IPS DF 4.7 (cell line): Measurements from ENCODE around the gene CNP.

ENCODE experiments used
- DNase-seq: peaks from one replicate; pipeline ENCODE4 v3.0.0-alpha.2; 2013; ENCODE audit warnings: low spot score; ENCODE audit errors: extremely low read depth

CNP gene

DNA sequence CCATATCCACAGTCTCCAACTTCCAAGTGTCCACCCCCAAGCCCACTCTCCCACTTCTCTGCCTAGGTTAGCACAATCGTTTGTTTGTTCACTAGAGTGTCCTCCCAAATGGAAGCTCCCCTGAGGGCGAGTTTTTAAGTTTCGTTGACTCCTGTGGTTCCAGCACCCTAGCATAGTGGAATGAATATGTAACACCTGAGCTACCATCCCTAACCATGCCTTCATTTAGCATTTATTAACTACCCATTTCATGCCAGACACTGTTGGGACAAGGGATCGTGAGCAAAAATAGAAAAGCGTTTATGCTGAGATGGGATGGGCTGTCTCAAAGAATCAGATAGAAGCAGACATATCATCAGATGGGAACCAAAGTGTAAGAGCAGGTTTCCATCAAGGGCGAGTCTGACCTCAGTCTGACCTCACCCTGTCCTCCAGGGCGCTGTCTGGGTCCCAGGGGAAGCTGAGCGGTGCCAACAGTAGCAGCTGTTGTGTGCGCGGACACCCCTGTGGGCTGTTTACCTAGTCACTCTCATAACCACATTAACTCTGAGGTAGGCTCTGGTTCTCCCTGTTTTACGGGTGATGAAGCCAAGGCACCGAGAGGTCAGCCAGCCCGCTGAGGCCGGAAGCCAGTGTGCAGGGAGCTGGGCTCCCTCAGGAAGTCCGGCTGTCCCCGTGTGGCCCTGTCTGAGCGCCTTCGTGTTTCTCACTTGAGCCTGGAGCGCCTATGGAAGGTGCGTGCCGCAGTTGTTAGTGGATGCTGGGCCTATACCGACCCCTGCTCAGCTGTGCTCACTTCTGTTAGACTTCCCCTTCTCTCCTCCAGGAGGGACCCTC lies 6.2 kb downstream of the CNP start:
- DNase-seq = no peak

DNA sequence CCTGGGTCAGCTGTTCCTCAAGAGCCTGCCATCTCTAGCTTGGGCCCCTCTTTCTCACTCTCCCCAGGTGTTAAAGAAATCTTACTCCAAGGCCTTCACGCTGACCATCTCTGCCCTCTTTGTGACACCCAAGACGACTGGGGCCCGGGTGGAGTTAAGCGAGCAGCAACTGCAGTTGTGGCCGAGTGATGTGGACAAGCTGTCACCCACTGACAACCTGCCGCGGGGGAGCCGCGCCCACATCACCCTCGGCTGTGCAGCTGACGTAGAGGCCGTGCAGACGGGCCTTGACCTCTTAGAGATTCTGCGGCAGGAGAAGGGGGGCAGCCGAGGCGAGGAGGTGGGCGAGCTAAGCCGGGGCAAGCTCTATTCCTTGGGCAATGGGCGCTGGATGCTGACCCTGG lies 6.8 kb downstream of the CNP start:
- no peak for DNase-seq

DNA sequence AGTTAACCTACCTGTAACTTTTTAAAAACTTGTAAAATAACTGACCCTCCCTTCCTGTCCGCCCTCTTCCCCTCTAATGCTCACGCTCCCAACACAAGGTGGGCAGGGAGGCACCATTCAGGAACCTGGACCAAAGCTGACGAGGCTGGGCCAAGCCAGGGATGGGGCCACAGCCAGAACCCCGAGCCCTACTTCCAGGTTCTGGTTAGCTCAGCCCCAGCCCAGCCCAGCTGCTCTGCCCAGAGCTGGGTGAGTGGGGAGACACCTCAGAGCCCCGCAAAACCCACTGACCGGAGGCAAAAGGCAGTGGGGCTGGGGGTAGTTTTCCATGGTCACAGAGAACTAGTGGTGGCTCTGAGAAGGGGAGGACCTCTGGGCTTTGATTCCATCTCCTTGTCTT lies 7.4 kb downstream of the CNP start:
- DNase-seq = no peak

DNA sequence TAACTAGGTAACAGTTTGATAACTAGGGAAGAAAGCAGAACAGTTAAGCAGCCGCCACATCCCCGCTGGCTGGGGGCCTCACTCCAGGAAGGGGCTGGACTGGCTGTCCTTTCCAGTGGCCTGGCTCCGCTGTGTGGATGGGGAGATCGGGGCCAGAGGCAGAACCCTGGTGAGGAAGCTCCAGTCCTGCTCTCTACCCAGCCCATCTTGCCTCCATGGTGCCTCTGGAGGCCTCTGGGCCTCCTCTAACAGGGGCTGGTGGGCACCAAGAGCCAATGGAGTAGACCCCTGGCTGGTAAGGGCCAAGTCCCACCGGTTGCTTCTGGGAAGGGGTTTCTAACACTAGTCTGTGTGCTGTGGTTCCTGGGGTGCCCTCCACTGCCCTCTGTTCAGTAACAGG lies 8.1 kb downstream of the CNP start:
- no peak for DNase-seq

DNA sequence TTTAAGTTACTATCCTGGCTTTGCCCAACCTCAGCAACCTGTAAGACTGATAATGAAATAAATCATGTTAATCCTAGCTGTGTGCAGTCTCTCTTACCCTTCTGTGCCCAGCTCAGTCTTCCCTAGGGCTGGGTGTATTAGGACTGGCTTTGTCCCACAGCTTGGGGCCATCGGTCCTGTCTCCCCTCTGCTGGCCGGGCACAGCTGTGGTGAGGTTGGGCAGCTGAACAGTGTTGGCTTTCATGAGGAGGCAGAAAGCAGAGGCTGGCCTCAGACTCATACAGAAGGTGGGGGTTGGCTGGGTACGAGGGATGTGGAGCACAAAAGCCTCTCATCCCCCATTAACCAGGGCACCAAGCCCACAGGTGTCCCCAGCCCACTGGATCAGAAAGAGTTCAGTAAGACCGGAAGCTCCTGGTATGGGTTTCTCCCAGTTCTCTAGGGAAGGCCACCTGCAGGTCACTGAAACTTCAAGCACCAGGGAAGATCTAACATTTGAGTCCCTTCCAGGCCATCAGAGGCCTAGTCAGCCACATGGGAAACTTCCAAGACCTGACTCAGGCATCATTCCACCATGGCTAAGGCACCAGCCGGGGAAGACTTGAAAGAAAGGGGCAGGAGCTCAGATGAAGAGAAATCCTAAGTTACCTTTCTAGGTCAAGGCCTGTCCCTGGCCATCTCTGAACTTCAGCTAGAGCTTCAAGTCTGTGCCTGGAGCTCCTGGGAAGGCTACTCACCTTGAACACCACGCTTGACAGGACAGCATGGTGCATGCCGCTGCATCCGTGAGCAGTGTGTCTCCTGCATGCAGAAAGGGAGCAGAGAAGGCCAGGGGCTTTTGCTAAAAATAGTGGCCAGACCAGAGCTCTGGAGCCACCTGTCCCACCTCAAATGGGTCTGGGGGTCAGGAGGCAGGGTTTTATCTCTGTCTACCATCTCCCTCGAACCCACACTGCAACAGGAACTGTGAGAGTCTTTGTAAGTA lies 8.8 kb downstream of the CNP start:
- DNase-seq = no peak

DNA sequence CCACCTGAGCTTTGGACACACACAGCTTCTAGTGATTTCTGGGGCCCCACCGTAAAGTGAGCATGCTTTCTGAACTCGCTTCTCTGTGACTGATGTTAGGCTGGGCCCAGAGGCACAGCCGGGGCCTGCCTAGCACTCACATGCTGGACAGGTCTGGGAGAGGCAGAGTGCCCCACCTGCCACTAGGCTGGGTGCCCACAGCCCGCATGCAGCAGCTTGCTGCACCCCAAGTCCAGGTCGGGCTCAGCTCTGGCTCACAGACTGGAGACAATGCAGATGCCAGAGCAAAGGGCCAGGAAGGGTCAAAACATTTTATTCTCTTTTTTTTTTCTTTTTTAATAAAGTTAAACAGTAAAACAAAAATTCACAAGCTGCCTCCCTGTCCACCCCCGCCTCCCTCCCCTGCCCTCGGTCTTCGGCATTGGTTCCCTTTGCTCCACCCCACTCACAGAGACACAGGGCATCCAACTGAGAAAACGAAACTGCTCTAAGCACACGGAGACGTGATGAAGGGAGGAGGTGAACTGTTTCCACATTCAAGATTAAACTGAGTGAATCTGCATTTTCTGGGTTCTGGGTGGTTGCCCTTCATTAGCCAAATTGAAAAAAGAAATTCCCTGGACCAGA lies 9.7 kb downstream of the CNP start:
- no peak for DNase-seq

DNA sequence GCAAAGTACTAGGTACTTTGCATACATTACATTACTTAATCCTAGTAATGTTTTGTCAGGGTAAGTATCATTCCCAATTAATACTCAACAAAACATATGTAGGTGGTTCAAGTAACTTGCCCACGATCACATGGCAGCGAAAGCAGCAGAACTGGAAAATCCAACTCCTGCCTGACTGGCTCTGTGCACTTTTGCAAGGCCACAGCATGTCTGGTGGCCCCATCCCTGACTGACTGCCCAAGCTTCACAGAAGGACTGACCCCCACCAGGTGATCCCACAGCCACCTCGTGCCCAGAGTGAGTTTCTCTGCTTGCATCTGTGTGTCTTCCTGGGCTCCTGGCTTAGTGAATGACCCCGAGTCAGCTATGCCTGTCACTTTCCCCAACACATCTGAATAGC lies 11.4 kb downstream of the CNP start:
- no peak for DNase-seq

DNA sequence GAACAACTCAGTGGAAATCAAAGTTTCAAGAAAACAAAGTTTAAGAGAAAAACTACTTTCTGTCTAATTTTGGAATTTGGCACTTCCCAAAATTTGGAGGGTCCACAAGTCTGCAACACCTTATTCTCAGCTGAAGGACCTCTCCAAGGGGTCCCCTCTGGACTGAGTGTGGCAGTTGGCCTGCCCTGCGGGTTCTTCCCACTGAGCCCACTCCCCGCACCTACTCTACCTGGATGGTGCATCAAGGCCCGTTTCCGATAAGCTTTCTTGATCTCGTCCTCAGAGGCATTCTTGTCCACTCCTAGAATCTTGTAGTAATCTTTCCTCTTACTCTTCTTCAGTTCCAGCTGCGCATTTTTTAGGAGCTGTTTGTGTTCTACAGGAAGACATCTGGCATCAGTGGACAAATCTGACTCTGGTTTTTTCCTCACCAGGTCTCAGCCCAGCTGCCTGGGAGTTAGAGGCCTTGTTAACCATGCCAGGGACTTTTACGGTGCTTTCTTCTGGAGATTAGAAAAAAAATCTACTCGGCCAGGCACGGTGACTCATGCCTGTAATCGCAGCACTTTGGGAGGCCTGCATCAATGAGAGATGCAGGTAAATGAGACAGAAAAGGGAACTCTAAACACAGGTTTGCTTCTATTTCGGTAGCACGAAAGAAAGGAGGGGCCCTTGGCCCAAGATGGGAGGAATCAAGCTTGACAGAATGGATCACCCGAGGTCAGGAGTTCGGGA lies 15.6 kb downstream of the CNP start:
- DNase-seq = no peak

DNA sequence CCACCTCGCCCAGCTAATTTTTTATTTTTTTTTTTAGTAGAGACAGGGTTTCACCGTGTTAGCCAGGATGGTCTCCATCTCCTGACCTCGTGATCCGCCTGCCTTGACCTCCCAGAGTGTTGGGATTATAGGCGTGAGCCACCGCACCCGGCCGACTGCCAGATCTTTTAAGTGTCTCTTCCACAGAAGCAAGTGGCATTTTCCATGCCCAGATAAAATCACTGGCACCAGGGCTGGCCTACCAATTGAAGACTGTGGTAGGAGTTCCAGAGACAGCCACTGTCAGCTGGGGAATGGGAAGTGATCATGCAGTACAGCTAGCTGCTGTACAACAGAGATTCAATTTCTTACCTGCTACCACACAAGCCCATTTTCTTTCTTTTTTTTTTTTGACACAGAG lies 17.9 kb downstream of the CNP start:
- DNase-seq = no peak

DNA sequence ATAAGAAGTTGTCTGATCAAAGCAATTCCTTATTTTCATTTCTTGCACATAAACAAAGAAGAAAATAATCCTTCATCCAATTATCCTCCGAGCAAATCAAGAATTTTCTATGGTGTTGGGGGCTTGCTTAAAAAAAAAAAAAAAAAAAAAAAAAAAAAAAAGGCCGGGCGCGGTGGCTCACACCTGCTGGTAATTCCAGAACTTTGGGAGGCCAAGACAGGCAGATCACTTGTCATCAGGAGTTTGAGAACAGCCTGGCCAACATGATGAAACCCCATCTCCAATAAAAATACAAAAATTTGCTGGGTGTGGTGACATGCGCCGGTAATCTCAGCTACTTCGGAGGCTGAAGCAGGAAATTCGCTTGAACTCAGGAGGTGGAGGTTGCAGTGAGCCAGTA lies 19.3 kb downstream of the CNP start:
- DNase-seq = no peak

DNA sequence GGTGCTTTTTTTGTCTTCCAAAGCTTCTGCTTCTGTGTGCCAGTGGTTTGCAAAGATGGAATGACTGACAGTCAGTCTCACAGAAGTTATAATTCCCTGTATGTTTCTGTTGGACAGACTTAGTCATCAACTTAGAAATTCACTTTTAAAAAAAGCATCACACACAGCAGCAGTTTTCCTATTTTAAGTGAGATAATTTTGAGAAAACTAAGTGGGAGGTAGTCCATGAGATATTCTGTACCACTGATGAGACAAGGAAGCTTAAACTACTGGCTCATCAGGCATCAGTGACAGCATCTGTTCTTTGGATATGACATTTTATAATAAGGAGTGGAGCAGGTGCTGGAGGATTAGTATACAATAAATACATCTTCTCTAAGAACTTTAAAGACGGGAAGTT lies 20.0 kb downstream of the CNP start:
- DNase-seq = no peak

DNA sequence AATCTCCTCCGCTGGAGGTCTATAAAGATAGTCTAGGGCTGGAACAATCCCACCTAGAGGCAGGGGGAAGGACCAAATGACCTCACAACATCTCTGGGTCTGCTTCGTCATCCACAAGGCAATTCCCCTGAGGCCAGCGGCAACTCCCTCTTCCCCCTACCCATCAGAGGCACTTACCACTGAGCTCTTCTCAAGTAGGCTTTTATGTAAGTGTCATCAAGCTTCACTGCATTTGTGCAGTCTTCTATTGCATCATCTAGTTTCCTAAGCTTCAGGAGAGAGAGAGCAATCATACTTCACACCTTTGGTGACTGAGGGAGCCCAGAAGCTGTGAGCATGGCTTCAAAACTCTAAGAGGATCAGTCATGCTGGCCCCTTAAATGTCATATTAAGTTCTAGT lies 21.0 kb downstream of the CNP start:
- no peak for DNase-seq

DNA sequence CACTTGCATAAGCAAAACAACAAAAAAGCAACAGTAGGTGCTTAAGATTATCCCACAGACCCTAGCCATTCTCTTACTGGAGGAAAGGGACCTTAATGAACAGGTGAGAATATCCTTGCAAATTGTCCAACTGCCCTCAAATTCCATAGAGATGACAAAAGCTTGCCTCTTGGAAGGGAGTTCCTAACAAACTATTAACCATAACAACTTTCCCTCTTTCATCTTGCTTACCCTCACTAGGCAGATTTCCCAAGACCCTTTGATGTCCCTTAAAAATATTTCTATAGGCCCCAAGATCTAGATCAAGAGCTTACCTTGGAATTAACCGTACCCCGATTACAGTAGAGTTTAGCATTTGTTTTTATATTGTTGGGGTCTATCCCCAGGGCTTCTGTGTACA lies 21.8 kb downstream of the CNP start:
- DNase-seq = no peak

DNA sequence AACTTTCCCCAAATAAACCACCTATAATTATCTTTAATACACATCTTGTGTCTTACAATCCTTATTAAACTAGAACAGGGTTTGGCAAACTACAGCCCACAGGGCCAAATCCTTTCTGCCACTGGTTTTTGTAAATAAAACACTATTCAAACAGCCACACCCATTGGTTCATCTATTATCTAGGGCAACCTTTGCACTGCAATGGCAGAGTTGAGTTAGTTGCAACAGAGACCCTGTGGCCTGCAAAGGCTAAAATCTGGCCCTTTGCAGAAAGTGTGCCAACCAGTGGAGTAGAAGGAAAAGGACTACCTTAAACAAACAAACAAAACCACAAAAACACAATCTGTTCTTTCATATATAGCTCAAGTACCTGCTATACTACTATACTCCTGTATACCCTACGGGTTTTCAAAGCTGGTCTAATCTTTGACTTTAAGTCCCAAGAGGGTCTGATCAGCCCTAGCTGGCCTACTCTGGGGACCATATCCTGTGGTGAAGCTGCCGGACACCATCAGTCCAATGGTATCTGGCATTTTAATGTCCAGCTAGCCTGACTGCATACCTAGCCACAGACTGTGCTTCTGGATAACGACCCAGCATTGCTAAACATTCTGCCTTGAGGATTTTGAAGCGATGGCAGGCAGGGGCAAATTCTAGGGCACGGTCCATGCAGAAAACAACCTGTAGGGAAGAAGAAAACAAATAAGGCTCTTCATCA lies 23.3 kb downstream of the CNP start:
- DNase-seq = no peak

DNA sequence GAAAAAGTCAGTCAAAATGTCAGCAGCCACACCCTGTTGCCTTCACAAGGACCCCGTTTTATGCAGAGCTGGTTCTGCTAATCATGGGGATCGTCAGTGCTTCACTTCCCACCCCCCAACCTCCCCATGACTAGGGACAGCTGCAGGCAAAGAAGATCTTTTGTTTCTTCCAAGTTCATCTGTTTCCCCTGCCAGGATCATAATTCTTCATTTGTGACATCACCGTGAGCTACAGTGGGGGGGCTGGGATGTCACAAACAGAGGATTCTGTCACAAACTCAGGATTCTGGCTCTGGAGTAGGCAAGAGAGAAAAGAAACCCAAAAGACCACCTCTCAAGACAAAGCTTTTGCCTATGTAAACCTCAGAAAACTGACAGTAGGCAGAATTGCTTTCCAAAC lies 26.0 kb downstream of the CNP start:
- DNase-seq = no peak

DNA sequence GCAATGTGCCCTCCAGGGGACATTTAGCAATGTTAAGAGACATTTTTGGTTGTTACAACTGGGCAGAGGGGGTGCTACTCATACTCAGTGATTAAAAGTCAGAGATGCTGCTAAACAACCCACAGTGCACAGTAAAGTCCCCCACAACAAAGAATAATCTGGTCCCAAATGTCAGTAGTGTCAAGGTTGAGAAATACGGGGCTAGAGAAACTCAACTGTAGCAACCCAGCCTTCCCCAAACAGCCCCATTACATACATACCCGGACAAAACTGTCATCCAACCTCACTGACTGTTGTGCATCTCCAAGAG lies 30.2 kb downstream of the CNP start:
- DNase-seq = no peak

DNA sequence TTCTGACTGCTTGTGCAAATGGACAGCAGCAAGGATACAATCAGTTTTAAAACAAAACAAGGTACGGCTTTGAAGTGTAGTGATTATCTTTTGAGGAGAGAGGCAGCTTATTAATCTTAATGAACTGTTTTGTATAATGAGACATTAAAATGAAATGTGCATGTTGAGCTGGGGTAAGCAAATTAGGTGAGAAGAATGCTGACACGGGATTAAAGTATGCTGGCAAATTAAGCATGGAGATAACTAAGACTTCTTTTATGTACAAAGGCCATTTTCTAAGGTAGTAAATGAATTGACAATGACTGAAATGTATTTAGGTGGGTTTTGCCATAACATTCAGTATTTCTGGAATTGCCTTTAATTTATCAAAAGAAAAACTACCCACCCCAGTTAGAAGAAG lies 31.9 kb downstream of the CNP start:
- DNase-seq = no peak

DNA sequence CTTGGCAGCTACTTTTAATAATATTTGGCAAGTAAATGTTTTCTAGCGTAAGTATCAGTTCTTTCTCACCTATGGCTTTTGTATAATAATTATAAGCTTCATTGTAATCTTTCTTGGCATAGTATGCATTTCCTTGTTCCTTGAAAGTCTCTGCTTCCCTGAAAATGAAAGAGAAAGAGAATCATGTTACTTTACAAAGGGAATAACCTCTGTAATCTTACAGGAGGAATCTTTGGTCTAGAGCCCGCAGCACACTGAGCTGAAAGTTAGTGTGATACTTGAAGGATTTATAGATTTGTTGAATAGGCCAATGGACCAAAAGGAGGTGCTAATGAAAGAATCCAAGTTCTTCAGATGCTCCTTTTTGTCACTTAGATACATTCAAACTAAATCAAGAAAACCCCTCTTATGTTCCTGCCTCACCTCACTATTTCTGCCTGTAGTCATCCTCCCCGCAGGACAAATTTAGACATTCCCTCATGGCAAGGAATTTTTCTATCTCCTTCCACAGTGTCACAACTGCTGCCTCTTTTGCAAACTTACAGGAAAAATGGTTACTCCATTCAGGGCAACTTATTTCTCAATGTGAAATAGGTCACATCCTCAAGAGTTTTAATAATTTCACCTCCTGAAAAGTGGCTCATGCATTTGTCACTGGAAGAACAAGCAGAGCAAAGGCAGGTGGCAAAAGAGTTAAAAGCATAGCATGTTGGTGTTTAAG lies 34.0 kb downstream of the CNP start:
- DNase-seq = no peak

DNA sequence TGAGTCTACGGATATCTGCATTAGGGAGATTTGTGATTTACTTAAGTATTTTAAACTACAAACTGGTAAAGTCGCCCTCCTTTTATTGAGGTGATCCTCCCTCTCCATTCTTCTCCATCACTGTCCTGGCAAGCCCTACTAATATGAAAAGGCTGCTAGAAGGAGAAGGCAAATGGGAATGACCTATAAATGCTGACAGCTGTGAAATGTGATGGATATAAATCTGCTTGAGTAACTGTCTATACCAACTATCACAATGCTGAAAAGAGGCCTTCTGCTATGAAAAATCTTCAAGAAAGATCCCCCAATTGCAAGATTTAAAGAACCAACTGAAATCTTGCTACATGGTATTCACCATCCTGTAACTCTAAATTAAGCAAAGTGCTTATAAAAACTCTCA lies 35.1 kb downstream of the CNP start:
- no peak for DNase-seq

DNA sequence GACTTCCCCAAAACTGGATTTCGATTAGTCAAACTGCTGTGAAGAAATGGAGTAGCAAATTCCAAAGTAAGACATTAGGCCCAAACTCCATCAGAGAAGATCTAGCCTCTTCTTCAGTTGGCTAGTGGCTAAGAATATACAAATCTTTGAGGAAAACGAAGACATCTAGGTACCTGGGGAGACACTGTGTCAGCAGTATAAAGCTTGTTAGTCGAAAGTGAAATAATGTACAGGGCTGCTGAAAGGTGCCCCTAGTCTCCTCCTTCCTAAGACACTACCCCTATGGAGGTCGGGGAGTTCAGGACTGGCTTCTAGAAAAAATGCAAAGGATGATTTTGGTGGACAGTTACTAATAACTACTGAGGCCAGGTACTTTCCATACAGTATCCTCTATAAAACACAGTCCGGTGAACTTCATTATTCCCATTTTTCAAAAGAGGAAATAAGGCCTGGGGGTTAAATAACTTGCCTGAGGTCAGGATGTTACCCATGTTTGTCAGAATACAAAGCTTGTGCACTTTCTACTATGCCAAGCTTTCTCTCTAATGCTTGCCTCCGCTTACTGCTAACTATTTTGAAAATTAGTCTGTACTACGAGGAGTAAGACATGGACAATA lies 35.7 kb downstream of the CNP start:
- DNase-seq = no peak
